ENCODE data around the gene SRSF9. TPM values are rescaled to one million over a fixed set of nuclear protein-coding genes. Genes with fewer than 3 reads are reported as not detected.

The SRSF9 gene
- polyA plus RNA-seq, 6 donors from 2014 or later = 208 to 293 (median 218) TPM

- H3K27ac Mint-ChIP-seq = no peak overlapping the region
- peaks cover 10 to 16% (median 12%) of the 10 kb centered on the region in 3 donors for H3K27me3 Mint-ChIP-seq
- peaks cover 9 to 14% (median 11%) of the 10 kb centered on the region in 3 donors for H3K4me1 Mint-ChIP-seq
Observed at GRCh38 chr12:120432772-120433525, 36.6 kb downstream of the SRSF9 start.

GRCh38 chr12:120429368-120429767 lies 40.2 kb downstream of the SRSF9 start:
- Mint-ChIP-seq H3K4me1 (peaks cover 3 to 6% (median 4%) of the 10 kb centered on the region in 3 donors), H3K36me3 (no peaks in the 10 kb centered on the region), H3K27me3 (peaks cover 9 to 19% (median 16%) of the 10 kb centered on the region in 3 donors), H3K4me3 (no peak overlapping the region), H3K9me3 (no peaks in the 10 kb centered on the region), H3K27ac (peak overlapping the region in 1 of 6 donors; percentile 34)
- DNase-seq = no peak
- ATAC-seq (ENCODE audit: low read depth in 2 of 2) = no peak

More at GRCh38 chr12:120432772-120433525, 36.6 kb downstream of the SRSF9 start:
- Mint-ChIP-seq H3K36me3 (no peaks in the 10 kb centered on the region), H3K4me3 (no peak overlapping the region), H3K9me3 (no peaks in the 10 kb centered on the region)
- ATAC-seq (ENCODE audit: low read depth in 2 of 2) (no peak), DNase-seq (no peak)

DNA sequence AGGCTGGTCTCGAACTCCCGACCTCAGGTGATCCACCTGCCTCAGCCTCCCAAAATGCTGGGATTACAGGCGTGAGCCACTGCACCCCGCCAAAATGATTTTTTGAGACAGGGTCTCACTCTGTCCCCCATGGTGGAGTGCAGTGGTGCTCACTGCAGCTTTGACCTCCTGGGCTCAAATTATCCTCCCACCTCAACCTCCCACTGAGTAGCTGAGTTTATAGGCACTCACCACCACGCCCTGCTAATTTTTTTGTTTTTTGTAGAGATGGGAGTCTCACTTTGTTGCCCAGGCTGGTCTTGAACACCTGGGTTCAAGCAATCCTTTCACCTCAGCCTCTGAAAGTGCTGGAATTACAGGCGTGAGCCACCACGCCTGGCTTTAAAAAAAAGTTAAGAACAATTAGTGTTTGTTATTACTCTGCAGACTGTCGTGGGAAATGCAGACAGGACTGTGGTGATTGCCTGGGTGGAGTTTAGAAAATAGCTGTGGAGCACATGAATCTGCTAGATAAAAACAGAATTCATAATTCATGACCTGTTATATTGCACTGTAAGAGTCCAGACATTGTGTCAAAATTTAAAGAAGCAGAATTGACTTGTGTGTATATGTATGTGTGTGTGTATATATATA lies 40.8 kb downstream of the SRSF9 start:
- Mint-ChIP-seq H3K27me3 (peaks cover 6 to 19% (median 16%) of the 10 kb centered on the region in 3 donors), H3K27ac (no peak overlapping the region), H3K4me1 (peaks cover 3 to 6% (median 4%) of the 10 kb centered on the region in 3 donors), H3K36me3 (no peaks in the 10 kb centered on the region), H3K4me3 (no peak overlapping the region), H3K9me3 (no peaks in the 10 kb centered on the region)
- ATAC-seq (ENCODE audit: low read depth in 2 of 2) = no peak
- DNase-seq = no peak

GRCh38 chr12:120425797-120426196 lies 43.8 kb downstream of the SRSF9 start:
- no peak for ATAC-seq (ENCODE audit: low read depth in 2 of 2)
- Mint-ChIP-seq H3K27me3 (peaks cover 0 to 24% (median 16%) of the 10 kb centered on the region in 3 donors), H3K4me1 (peaks cover 3 to 8% (median 6%) of the 10 kb centered on the region in 3 donors), H3K4me3 (no peak overlapping the region), H3K27ac (peak overlapping the region in 1 of 6 donors; percentile 16), H3K9me3 (no peaks in the 10 kb centered on the region), H3K36me3 (no peaks in the 10 kb centered on the region)
- no peak for DNase-seq

DNA sequence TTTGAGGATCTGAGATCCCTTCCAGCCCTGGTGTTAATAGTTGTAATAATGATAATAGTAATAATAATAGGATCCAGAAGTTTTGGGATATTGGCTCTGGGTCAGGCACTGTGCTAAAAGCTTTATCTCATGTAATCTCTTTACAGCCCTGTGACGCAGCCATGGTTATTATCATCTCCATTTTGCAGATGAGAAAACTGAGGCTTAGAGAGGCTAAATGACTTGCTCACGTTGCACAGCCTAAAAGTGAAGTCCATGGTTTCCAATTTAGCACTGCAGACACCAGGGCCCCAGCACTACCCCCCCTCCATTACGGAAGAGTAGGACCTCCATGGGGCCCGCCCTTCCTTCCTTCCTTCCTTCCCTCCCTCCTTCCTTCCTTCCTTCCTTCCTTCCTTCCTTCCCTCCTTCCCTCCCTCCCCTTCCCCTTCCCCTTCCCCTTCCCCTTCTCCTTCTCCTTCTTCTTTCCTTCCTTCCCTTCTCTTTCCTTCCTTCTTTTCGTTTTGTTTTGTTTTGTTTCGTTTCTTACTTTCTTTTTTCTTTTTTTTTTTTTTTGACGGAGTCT lies 46.6 kb downstream of the SRSF9 start:
- H3K36me3 Mint-ChIP-seq = no peaks in the 10 kb centered on the region
- H3K27ac Mint-ChIP-seq = peak overlapping the region in 1 of 6 donors; percentile 89
- no peak for ATAC-seq (ENCODE audit: low read depth in 2 of 2)
- H3K9me3 Mint-ChIP-seq = no peaks in the 10 kb centered on the region
- peaks cover 0 to 16% (median 4%) of the 10 kb centered on the region in 3 donors for H3K27me3 Mint-ChIP-seq
- peaks cover 0 to 4% (median 2%) of the 10 kb centered on the region in 3 donors for H3K4me1 Mint-ChIP-seq
- no peak overlapping the region for H3K4me3 Mint-ChIP-seq
- no peak for DNase-seq

DNA sequence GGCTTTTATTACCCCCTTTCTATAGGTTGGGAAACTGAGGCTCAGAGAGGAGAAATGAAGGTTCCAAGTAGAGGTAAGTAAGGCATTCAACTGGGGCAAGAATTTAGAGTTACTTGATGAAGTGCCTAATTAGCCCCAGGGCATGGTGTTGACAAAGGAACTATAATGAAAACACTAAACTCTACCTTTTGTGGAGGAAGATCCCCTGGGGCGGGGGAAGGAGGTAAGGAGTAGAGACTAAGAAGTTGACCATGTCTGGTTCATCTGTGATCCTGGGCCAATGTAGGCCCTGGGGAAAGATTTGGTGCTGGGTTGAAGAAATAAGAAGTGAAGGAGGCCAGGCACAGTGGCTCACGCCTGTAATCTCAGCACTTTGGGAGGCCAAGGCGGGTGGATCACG lies 47.8 kb downstream of the SRSF9 start:
- Mint-ChIP-seq H3K27me3 (peaks cover 4 to 17% (median 8%) of the 10 kb centered on the region in 3 donors), H3K4me3 (no peak overlapping the region), H3K36me3 (no peaks in the 10 kb centered on the region), H3K4me1 (peaks cover 0 to 4% (median 2%) of the 10 kb centered on the region in 3 donors), H3K9me3 (no peaks in the 10 kb centered on the region), H3K27ac (no peak overlapping the region)
- ATAC-seq (ENCODE audit: low read depth in 2 of 2) (no peak), DNase-seq (no peak)

- H3K4me1 Mint-ChIP-seq = peaks cover 0 to under 1% (median 0%) of the 10 kb centered on the region in 3 donors
- H3K27me3 Mint-ChIP-seq = peaks cover 4 to 37% (median 17%) of the 10 kb centered on the region in 3 donors
- no peak overlapping the region for H3K4me3 Mint-ChIP-seq
- DNase-seq (no peak), ATAC-seq (ENCODE audit: low read depth in 2 of 2) (no peak)
- H3K27ac Mint-ChIP-seq = peak overlapping the region in 1 of 6 donors; percentile 67
- no peaks in the 10 kb centered on the region for H3K9me3 Mint-ChIP-seq
- no peaks in the 10 kb centered on the region for H3K36me3 Mint-ChIP-seq
Observed at GRCh38 chr12:120417917-120418580, 51.5 kb downstream of the SRSF9 start.

DNA sequence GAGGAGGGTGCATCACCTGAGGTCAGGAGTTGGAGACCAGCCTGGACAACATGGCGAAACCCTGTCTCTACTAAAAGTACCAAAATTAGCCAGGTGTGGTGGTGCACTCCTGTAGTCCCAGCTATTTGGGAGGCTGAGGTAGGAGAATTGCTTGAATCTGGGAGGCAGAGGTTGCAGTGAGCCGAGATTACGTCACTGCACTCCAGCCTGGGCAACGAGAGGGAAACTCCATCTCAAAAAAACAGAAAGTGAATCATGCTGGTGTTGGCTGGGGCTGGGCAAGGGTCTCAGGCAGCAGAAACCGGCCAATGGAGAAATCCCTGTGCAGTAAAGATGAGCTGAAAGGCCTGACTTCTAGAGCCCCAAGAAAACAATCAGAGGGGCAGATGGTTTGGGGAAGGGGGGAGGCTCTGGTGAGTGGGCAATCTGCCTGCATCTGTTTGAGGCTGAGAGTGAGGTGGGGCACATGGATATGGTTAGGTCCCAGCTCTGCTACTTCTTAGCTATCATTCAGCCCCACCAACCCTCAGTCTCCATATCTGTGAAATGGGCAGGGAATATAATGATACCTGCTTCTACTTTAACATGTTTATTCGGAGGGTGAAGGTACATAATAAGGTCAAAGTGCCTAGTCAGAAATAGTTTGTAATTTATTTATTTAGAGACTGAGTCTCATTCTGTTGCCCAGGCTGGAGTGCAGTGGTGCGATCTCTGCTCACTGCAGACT lies 52.9 kb downstream of the SRSF9 start:
- no peak overlapping the region for H3K27ac Mint-ChIP-seq
- ATAC-seq (ENCODE audit: low read depth in 2 of 2) = no peak
- DNase-seq = no peak
- H3K36me3 Mint-ChIP-seq = no peaks in the 10 kb centered on the region
- no peaks in the 10 kb centered on the region for H3K4me1 Mint-ChIP-seq
- peaks cover 4 to 43% (median 27%) of the 10 kb centered on the region in 3 donors for H3K27me3 Mint-ChIP-seq
- H3K9me3 Mint-ChIP-seq = no peaks in the 10 kb centered on the region
- H3K4me3 Mint-ChIP-seq = no peak overlapping the region

GRCh38 chr12:120413901-120414695 lies 55.5 kb downstream of the SRSF9 start:
- Mint-ChIP-seq H3K4me3 (no peak overlapping the region), H3K4me1 (no peaks in the 10 kb centered on the region), H3K9me3 (no peaks in the 10 kb centered on the region), H3K27ac (peak overlapping the region in 1 of 6 donors; percentile 80), H3K27me3 (peaks cover 4 to 42% (median 27%) of the 10 kb centered on the region in 3 donors), H3K36me3 (no peaks in the 10 kb centered on the region)
- no peak for DNase-seq
- ATAC-seq (ENCODE audit: low read depth in 2 of 2) = no peak

- H3K27ac Mint-ChIP-seq = peak overlapping the region in 1 of 6 donors; percentile 7
- no peak for DNase-seq
- H3K36me3 Mint-ChIP-seq = no peaks in the 10 kb centered on the region
- peaks cover 0 to 34% (median 22%) of the 10 kb centered on the region in 3 donors for H3K27me3 Mint-ChIP-seq
- no peak overlapping the region for H3K4me3 Mint-ChIP-seq
- H3K9me3 Mint-ChIP-seq = no peaks in the 10 kb centered on the region
- no peak for ATAC-seq (ENCODE audit: low read depth in 2 of 2)
- H3K4me1 Mint-ChIP-seq = no peaks in the 10 kb centered on the region
Observed at GRCh38 chr12:120412421-120412820, 57.1 kb downstream of the SRSF9 start.

Measured in naive B cell (primary cell).